Adrenal gland (tissue), 5 donors: ENCODE data around the gene OR8G5.

Experiments
- CTCF ChIP-seq, 6 experiments: fragments of 450-650 bp in 4 of 6; fragments of 200-600 bp in 2 of 6; sonication (generic) in 1 of 6; IDR thresholded peaks; 1 replicate in 5 of 6; 2 replicates in 1 of 6; pipeline versions ENCODE4 v1.5.1 to v1.8.0; 2016 to 2021; ENCODE audit warnings: antibody characterized with exemption in 6 of 6, mild to moderate bottlenecking in 2 of 6, moderate library complexity in 1 of 6
- POLR2A ChIP-seq, 2 donors: fragments of 450-650 bp; IDR thresholded peaks; one replicate each; pipeline ENCODE4 v1.6.1; 2017; ENCODE audit warnings: antibody characterized with exemption in 2 of 2, mild to moderate bottlenecking in 2 of 2, moderate library complexity in 1 of 2
- donor health status: DM: no; HTN: no; CAD: no.

DNA sequence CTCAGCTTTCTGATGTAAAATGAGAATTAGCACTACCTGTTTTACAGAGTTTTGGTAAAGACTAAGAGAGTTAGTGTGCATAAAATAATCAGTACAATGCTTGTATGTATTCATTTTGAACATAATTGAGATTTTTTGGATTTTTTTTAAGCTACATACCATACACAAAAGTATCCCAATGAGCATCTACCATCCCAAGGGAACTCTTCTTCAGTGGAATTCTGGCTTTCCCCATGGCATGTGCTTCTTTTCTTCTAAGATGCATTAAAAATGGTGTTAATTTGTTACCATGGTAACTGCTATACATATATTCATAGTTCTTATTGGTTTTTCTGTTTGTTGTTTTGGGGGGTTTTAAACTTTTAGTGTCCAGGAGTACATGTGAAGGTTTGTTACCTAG, 39.8 kb downstream of the OR8G5 start:
- TF ChIP-seq CTCF (IDR thresholded peaks at IDR 0.05) (no peak), POLR2A (IDR thresholded peaks at IDR 0.05) (no peak)
